Midbrain (tissue), 1 donor: ENCODE results near the gene CENPP.

Source experiments
- DNase-seq: peaks from one replicate; lab custom pipeline; 2025; lab: John Stamatoyannopoulos, UW

The CENPP gene

DNA sequence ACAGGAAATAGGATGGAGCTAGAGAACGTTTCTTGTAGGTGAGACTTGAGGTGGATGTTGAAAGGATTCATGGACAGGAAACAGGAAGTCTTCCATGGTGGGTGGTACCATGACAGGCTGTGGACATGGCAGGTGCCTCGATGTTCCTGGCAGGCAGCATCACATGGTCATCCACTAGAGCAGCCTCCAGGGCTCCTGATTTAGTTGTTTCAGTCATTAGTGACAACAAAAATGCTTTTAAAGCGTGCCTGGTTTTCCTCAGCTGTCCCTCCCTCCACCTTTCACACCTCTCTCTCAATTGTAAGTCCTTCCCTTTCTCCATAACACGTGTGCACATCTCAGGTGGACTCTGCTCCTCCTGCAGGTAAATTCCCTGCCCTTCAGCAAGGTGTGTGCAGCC, 181.7 kb downstream of the CENPP start:
- no peak for DNase-seq

- DNase-seq: no peak
Measured at GRCh38 chr9:92508018-92508820, 182.5 kb downstream of the CENPP start.

GRCh38 chr9:92509050-92509449, 183.3 kb downstream of the CENPP start:
- DNase-seq: no peak

DNA sequence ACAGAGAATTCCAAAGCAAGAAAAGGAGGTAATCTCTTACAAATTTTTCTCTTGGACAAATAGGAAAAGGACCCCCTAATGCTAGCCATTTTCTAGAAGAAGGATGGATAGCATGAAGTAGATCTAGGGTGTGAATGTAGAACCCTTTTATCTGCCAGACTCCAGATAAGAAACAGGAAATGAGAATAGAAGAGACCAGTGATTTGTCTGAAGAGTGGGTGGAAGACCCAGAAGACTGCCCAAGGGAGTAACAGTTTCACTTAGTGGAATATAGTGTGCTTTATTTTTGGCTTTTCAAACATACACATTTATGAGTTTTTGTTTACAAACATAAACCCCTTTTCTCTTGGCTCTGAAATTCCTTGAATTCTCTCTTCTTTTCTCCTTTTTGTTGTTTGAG, 185.0 kb downstream of the CENPP start:
- DNase-seq: no peak

DNA sequence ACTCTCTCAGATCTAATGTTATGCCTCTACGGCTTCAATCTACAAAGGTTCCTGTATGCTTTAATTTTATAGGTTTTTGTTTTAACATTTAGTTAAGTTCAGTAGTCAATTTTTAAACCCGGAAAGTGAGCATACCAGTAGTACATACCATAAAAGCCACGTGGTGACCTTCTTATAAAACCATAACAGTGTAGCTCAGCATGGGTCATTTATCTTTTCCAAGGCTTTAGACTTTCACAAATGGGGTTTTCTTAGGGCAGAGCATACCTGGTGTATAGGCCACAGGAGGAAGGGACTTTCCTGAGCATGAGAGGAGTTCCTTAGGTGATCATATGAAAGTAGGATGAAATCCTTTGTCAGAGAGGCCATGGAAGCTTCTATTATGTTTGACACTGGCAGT, 186.9 kb downstream of the CENPP start:
- no peak for DNase-seq

- no peak for DNase-seq
Measured at GRCh38 chr9:92513349-92513748, 187.6 kb downstream of the CENPP start.

GRCh38 chr9:92514635-92515034, 188.9 kb downstream of the CENPP start:
- DNase-seq: no peak

DNA sequence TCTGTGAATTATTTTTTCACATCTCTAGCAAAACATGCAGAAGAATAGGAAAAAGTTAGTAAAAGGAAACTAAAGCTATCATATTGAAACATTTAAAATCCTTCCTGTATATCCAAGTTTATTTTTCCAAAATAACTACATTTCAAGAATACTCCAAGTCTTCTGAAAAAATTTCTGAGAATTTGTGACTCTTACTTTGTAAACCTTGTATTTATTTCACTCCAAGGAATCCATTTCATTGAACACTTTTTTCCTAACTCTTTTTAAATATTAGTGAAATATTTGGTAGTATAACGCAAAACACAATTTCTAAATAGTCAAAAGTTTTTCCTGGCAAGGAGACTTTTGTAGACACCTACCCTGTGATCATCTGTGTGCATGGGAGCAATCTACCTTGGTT, 190.8 kb downstream of the CENPP start:
- no peak for DNase-seq

DNA sequence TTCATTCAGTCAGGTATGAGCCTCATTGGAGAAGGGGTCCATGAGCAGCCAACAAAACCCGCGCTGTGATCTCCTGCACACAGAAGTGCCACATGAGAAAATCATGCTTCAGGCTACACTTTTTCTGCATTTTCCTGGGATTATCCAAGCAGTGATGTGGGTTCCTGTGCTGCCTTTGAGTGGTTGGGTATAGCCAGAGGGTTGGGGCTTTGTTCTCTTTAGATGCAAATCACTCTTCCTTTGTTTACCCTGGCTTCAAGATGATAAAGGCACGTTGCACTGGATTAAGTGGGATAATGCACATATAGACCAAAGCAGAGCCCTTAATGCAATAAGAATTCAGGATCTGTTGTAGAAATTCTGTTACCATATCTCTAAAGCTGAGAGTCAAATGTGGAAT, 191.3 kb downstream of the CENPP start:
- no peak for DNase-seq

- DNase-seq: no peak
Measured at GRCh38 chr9:92518199-92518598, 192.4 kb downstream of the CENPP start.

DNA sequence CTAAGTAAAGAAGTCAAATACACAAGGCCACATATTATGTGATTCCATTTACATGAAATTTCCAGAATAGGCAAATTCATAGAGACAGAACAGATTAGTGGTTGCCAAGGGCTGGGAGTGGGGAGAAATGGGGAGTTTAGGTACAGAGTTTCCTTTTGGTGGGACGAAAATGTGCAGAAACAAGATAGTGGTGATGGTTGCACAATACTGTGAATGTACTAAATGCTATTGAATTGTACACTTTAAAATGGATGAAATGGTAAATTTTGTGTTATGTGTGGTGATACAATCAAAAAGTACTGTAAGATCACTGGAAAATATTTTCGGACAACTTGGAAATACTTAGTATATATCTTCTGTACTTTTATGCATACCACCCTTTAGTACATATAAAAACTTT, 195.1 kb downstream of the CENPP start:
- no peak for DNase-seq

- DNase-seq: no peak
Measured at GRCh38 chr9:92522983-92523970, 197.5 kb downstream of the CENPP start.

DNA sequence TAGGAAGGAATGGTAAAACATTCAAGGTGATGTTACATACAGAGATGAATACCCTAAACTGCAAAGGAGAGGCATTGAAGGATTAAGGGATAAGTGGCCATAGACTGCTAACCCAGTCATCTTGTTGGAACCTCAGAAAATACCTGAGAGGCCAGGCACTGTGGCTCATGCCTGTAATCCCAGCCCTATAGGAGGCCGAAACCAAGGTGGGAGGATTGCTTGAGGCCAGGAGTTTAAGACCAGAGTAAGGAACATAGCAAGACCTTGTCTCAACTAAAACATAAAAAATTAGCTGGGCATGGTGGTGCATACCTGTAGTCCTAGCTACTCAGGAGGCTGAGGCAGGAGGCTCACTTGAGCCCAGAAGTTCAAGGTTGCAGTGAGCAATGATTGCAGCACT, 199.1 kb downstream of the CENPP start:
- DNase-seq: no peak

DNA sequence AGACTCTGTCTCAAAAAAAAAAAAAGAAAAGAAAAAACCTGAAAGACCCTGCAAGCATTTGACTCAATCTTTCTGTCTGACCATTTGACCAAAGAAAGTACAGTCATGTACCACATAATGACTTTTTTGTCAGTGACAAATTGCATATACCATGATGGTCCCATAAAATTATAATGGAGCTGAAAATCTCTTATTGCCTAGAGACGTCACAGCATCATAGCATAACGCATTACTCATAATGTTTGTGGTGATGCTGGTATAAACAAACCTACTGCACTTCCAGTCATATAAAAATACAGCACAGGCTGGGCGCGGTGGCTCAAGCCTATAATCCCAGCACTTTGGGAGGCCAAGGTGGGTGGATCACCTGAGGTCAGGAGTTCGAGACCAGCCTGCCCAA, 199.6 kb downstream of the CENPP start:
- no peak for DNase-seq

DNA sequence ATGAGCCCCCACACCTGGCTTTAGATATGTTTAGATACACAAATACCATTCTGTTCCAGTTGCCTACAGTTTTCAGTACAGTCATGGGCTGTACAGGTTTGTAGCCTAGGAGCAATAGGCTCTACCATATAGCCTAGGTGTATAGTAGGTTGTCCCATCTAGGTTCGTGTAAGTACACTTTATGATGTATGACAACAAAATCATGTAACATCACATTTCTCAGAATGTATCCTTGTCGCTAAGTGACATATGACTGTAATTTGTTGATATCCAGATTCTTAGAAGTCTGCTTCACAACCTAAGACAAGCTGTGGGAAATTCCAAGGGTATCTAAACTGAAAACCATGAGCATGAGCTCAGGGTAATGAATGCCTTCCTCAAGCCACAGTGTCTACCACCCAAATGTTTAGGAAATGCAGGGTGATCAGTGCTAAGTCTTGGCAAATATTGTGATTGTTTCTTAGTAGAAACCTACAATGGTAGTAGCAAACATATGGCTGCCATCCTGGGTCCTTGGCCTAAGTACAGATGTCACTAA, 201.6 kb downstream of the CENPP start:
- DNase-seq: no peak

GRCh38 chr9:92527832-92528521, 202.2 kb downstream of the CENPP start:
- no peak for DNase-seq

DNA sequence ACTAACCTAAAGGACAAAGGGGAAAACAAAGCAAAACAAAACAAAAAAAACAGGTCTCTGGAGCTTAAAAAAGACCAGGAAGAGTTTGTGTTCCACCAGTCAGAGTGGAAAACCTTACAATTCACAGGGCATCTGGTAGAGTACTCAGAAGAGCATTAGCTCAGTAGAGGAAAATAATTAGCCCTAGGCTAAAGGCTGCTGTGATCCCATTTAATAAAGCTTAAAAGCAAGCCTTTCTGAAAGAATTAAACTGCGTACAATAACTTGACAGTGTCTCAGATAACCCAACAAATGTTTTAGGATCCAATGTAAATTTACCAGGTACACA, 202.7 kb downstream of the CENPP start:
- no peak for DNase-seq

DNA sequence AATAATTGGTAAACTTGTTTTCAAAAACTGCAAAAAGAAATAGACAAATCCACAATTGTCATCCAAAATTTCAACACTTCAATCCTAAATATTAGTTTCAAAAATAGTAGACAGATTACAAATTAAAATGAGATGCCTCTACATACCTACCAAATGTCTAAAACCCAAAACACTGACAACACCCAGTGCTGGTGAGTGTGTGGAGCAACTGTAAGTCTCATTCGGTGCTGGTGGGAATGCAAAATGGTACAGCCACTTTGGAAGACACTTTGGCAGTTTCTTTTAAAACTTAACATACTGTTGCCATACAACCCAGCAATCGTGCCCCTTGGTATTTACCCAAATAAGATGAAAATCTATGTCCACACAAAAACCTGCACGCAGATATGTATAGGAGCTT, 203.4 kb downstream of the CENPP start:
- DNase-seq: no peak

DNA sequence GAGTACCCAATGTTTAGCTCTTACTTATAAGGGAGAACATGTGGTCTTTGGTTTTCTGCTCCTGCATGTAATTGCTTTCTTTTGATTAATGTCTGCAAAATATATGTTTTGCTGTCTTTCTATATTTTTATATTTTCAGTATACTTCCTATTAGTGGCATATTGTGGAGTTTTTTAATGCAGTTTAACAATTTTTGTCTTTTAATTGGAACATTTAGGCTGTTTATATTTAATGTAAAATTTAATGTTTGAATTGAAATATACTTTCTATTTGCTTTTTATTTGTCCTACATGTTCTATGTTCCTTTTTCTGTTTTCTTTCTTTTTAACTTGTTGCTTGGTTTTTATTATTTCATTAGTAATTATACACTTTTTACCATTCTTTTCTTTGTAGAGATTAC, 205.1 kb downstream of the CENPP start:
- DNase-seq: no peak

DNA sequence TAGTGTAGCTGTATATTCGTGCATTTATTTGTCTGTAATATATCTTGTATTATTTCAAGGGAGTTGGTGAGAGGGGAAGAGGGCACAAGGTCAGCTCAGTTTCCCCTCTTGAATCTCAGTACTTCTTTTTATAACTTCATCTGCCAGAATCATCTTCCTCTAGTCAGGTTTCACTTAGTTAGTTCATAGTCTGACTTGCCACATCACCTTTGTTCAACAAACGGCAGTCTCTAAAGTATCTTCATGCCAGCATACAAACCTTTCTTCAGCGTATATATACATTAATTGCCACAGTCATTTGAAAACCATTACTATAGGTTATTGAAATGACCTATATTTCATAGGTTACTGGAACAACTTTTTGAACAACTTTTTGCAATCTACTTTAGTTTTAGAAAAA, 208.5 kb downstream of the CENPP start:
- no peak for DNase-seq

- no peak for DNase-seq
Measured at GRCh38 chr9:92534674-92535073, 208.9 kb downstream of the CENPP start.
